HG03460 (cell line): ENCODE data around the gene COL5A1.

Experiments
- ATAC-seq: cut with Tn5 transposase; IDR thresholded peaks from one replicate; pipeline ENCODE4 v1.9.1; 2021; ENCODE audit not compliant: unreplicated experiment

Gene COL5A1

DNA sequence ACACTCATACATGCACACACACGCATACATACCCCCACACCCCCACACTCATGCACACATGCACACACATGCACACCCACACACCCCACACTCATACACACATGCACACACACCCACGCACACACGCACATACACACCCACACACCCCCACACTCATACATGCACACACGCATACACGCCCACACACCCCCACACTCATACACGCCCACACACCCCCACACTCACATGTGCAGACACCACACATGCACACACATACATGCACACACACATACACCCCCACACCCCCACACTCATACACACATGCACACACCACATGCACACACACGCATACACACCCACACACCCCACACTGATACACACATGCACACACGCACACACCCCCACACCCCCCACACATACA is 118.3 kb downstream of the COL5A1 start:
- ATAC-seq: no peak

GRCh38 chr9:134760750-134761420 is 119.3 kb downstream of the COL5A1 start:
- no peak for ATAC-seq

DNA sequence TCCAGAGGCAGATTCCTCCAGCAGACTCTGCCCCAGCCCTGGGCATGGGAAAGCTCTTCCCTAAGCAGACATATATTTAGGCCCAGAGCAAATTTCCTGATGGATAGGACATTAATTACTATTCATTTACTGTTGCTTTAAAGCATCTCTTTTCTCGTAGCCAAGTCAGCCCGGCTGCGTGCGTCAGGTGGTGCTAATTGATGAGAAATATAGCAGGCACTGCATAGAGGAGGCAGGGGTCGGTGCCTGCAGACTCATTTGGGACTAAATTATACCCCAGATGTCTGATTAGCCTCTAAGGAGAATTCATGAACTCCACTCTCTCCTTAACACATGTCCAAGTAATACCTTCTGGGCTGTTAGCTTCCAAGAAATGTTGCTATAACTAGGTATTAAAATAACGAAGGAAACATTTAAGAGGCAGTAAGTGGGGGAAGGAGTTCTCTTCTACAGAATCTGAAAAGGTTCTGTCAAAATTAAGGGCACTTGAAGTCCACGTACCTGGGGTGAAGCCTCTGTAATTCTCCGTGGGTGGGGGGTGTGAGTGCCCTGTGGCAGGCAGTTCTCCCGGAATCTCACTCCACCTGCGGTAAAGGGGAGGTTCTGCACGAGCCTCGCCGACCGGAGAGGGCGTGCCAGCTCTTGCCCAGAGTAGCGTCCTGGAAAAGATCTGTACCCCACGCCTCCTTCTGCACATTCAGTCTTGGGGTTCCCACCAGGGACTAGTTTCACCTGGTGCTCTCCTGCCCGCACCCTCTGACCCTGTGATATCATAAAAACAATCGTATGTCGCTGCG is 123.1 kb downstream of the COL5A1 start:
- ATAC-seq: no peak

- ATAC-seq: no peak
These were observed 124.2 kb downstream of the COL5A1 start for GRCh38 chr9:134765785-134766184.

GRCh38 chr9:134766587-134766986 is 125.0 kb downstream of the COL5A1 start:
- no peak for ATAC-seq

- no peak for ATAC-seq
These were observed 126.7 kb downstream of the COL5A1 start for GRCh38 chr9:134768332-134768708.

DNA sequence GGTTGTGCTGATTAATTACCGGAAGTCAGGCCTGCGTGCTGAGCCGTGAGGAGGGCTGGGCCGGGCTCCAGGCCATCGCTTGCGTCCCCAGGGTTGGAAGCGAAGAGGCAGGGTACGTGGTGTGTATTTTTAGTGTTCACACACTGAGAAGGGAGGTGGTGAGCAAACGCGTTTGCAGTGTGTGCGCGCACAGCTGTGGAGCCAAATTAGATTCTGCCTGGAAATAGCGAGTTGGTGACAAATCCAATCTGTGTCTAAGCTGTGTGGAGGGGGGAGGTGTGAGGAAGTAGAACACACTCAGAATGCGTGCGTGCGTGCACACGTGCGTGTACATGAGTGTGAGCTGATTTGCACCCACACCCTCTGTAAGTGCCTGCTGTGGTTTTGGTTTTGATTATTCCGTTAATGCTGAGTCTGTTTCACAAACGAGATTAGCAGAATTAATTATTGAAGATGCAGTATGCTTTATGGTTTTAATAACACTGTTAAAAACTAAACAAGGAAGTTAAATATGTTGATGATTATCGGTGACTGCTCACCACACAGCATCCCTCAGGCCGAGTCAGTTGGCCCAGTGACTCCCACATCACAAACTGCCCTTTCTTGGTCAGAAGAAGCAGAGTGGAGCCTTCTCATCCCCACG is 127.2 kb downstream of the COL5A1 start:
- no peak for ATAC-seq

GRCh38 chr9:134770972-134771971 is 129.7 kb downstream of the COL5A1 start:
- ATAC-seq: no peak

DNA sequence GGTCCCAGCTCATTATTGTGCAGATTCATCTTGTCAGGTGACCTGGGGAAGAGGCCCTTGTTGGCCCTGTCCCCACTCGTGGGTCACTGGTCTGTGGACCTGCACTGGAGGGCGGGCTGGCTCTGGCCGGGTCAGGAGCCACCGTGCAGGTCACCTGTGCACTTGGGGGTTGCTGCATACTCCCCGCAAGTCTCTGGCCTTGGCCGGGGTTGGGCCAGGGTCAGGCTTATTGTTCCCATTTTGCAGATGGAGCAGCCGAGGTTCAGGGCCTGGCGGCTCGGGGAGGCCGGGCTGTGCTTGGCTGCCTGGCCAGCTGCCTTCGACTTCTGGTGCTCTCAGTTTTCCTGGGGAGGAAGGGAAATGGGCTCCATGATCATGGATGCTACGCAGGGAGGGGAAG is 130.7 kb downstream of the COL5A1 start:
- no peak for ATAC-seq

- no peak for ATAC-seq
These were observed 132.2 kb downstream of the COL5A1 start for GRCh38 chr9:134773842-134774241.

- ATAC-seq: no peak
These were observed 132.8 kb downstream of the COL5A1 start for GRCh38 chr9:134774410-134774809.

DNA sequence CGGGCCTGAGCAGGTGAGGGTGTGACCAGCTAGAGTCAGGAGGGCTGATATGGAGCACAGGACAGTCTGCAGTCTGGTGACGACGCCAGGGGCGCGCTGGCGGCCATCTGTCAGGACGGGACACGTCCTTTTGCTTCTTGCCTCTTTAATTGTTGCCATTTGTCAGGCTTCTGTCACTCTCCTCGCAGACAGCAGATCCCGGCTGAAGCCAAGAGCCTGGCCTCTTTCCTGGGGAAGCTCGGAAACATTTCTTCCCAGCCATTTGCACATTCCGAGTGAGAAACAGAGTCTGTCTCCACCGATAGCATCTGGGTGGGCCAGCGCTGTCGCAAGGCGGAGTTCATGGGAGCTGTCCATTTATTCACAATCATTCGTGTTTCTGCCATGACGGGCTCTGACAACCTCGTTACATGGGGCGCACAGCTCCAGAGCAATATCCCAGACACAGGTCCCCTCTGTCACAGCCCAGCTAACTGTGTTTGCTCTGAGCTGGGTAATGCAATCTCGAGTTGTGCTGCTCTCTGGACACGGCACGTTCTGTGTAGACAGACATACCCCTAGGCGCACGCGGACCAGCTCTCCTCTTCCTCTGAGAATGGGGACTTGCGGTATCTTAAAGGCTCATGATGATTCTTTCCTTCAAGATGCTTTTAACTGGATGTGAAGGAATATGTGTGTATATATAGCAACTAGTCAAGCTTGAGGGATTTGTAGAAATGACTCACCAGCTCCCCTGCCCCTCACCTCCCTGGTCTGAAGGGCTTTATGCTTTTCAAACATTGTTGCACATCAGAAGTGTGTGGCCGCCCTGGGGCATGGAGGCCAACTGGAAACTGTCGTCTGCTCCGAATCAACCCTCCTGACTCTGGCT is 133.7 kb downstream of the COL5A1 start:
- no peak for ATAC-seq

- ATAC-seq: no peak
These were observed 134.6 kb downstream of the COL5A1 start for GRCh38 chr9:134776080-134776796.

DNA sequence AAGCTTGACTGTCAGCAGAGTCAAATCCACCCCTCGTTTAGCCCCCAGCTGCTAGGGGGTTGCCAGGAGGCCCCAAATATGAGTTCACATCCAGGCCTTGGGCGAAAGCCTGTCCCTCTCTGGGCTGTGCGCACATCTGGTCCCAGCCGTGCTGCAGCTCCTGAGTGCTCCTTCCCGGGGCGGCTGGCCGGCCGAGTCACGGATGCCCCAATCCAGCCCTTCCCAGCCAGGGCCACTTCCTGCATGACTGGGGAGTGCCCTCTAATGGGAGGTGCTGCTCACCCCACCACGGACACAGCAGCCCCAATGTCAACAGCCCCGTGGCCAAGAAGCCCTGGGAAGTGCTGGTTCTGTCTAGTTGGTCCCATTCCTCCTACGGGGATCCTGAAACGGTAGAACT is 135.6 kb downstream of the COL5A1 start:
- ATAC-seq: no peak

DNA sequence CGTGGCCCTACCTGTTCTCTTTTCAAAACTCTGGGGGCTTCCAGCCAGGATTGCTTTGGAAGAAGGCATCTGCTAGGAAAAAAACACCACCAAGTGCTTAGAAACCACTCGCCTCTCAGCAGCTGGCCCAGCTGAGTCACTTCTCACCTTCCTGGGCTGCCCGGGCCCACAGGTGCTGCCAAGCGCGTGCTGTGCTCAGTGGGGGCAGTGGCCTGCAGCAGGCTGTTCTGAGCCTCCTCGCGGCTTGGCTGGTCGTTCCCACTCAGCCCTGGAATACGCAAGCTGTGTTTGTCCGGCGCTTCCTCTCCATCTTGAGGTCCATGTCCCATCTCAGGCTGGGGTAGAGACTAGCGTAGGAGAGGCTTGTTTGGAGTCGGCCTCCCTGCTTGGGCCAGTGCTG is 136.6 kb downstream of the COL5A1 start:
- no peak for ATAC-seq

- ATAC-seq: no peak
These were observed 137.3 kb downstream of the COL5A1 start for GRCh38 chr9:134778841-134779411.

- ATAC-seq: no peak
These were observed 138.0 kb downstream of the COL5A1 start for GRCh38 chr9:134779640-134780039.

DNA sequence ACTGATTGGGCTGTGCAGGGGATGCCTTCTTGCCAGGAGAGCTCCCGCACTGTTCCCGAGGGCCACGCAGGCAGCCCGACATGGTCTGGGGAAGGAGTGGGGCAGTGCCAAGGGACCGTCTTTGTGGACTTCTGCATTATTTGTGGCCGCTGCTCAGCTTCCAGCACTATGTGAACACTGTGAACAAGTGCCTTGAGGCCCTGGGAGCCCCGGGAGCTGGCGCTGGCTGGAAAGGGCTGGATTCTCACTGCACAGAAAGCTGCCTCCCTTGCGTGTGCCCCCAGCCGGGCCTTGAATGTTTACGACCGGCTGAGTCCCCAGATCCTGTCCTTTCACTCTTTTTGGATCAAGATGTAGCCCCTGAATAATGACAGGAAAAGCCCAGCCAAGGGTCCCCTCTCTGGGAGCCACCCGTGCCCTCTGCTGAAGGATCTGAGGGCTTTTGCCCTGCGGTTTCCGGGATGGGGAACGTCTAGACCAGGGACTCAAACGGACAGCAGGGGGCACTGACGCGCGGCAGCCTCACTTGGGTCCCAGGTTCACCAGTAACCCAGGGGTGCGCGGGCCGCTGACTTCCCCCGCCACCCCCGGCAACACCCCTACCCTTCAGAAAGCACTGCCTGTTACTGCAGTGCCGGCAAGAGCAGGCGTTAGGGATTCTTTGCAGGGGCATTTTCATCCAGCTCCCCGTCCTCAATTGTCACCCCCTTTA is 140.1 kb downstream of the COL5A1 start:
- ATAC-seq: no peak
